ENCODE data around the gene ABCD3. TPM values are rescaled to one million over a fixed set of nuclear protein-coding genes. Genes with fewer than 3 reads are reported as not detected.

The ABCD3 gene
- total and polyA plus RNA-seq, 2 donors from 2014 or later, result 43.2 to 65.1 TPM

DNA sequence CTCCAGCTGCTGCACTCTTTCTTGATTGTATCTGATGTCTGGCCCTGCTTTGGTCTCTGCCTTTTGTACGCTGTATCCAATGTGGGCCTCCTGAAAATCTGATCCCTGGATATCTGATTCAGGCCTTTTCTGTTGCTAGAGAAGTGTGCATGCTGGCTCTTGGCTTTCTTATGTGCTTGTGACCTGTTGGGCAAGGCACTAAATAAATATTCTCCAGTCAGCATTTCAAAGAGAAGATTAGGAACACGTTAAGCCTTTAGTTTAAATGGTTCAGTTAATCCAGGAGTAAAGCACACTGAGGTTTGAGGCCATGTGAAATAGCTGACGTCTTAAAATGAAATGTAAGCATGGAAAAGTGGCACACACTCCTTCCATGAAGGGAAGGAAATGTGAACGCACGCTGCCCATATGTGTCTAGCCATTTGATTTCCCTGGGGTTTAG lies 132.6 kb downstream of the ABCD3 start:
- H3K36me3 ChIP-seq (ENCODE audit: control insufficient read depth in 2 of 3, insufficient read depth in 3 of 3, low read length in 3 of 3), result no peaks in the 10 kb centered on the region
- no peak overlapping the region for H3K4me3 ChIP-seq (ENCODE audit: low read length in 3 of 3)
- no peaks in the 10 kb centered on the region for H3K27me3 ChIP-seq (ENCODE audit: control insufficient read depth, insufficient read depth, low read length)
- no peak overlapping the region for H3K27ac ChIP-seq (ENCODE audit: low read depth in 2 of 2, low read length in 2 of 2)
- intact Hi-C loops (cut with DNase I), result no loop called here
- H3K9me3 ChIP-seq (ENCODE audit: control insufficient read depth in 2 of 3, insufficient read depth in 1 of 3, low read length in 3 of 3), result no peaks in the 10 kb centered on the region
- FAIRE-seq (no peak), DNase-seq (peak in 2 of 5 donors; percentile 55 to 67)
- no peak overlapping the region for H3K9ac ChIP-seq (ENCODE audit: low read length in 3 of 3)
- TF ChIP-seq, protein P1, sequence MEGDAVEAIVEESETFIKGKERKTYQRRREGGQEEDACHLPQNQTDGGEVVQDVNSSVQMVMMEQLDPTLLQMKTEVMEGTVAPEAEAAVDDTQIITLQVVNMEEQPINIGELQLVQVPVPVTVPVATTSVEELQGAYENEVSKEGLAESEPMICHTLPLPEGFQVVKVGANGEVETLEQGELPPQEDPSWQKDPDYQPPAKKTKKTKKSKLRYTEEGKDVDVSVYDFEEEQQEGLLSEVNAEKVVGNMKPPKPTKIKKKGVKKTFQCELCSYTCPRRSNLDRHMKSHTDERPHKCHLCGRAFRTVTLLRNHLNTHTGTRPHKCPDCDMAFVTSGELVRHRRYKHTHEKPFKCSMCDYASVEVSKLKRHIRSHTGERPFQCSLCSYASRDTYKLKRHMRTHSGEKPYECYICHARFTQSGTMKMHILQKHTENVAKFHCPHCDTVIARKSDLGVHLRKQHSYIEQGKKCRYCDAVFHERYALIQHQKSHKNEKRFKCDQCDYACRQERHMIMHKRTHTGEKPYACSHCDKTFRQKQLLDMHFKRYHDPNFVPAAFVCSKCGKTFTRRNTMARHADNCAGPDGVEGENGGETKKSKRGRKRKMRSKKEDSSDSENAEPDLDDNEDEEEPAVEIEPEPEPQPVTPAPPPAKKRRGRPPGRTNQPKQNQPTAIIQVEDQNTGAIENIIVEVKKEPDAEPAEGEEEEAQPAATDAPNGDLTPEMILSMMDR (IDR thresholded peaks at IDR 0.05; ENCODE audit: borderline replicate concordance, extremely low read depth, insufficient read depth), result no peak
- peaks cover 0 to 4% (median 0%) of the 10 kb centered on the region in 3 donors for H3K4me1 ChIP-seq (ENCODE audit: control insufficient read depth in 2 of 3, insufficient read depth in 2 of 3, low read depth in 1 of 3, low read length in 3 of 3)

DNA sequence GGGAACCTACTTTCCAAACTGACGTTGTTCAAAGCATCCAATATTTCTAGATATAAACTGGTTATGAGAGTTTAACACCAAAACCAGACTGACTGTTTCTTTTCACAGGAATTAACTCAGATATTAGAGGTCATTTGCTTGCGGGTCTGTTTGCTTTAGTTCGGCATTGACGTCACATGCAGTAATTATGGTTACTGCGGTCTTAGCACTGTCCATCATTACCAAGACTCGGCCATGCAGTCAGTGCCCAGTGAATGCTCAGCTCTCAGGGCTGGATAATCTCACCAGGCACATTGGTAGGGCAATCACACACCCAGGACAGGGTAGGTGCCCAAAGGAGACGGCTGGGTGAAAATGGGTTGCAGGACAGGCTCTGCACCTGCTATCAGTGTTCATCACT lies 133.3 kb downstream of the ABCD3 start:
- H3K27me3 ChIP-seq (ENCODE audit: control insufficient read depth, insufficient read depth, low read length), result no peaks in the 10 kb centered on the region
- DNase-seq (no peak), FAIRE-seq (no peak)
- TF ChIP-seq, protein P1 (IDR thresholded peaks at IDR 0.05; ENCODE audit: borderline replicate concordance, extremely low read depth, insufficient read depth), result no peak
- no peak overlapping the region for H3K9ac ChIP-seq (ENCODE audit: low read length in 3 of 3)
- intact Hi-C loops (cut with DNase I), result no loop called here
- H3K9me3 ChIP-seq (ENCODE audit: control insufficient read depth in 2 of 3, insufficient read depth in 1 of 3, low read length in 3 of 3), result no peaks in the 10 kb centered on the region
- peaks cover 0 to 4% (median 0%) of the 10 kb centered on the region in 3 donors for H3K4me1 ChIP-seq (ENCODE audit: control insufficient read depth in 2 of 3, insufficient read depth in 2 of 3, low read depth in 1 of 3, low read length in 3 of 3)
- no peak overlapping the region for H3K4me3 ChIP-seq (ENCODE audit: low read length in 3 of 3)
- no peak overlapping the region for H3K27ac ChIP-seq (ENCODE audit: low read depth in 2 of 2, low read length in 2 of 2)
- no peaks in the 10 kb centered on the region for H3K36me3 ChIP-seq (ENCODE audit: control insufficient read depth in 2 of 3, insufficient read depth in 3 of 3, low read length in 3 of 3)

DNA sequence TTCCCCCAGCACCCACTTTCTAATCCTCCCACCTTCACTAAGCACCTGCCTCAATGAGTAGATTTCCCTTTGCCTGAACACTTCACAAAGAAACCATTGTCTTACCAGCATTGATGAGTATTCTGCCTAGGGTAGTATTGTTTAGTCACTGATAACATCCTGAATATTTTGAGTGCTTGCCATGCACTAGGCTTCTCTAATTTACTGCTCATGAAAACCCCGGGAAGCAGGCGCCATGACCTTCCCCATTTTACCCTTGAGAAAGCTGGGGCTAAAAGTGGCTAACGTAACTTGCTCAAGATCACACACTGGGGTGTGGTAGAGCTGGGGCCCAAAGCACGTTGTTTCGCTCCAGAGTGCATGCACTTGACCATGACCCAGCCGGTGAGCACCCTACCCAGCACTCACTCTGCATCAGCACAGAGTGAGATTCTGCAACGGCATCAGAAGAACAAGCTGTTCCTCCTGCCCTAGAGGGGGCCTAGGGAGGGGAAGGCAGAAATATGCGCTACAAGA lies 133.9 kb downstream of the ABCD3 start:
- H3K9me3 ChIP-seq (ENCODE audit: control insufficient read depth in 2 of 3, insufficient read depth in 1 of 3, low read length in 3 of 3), result no peaks in the 10 kb centered on the region
- intact Hi-C loops (cut with DNase I), result no loop called here
- FAIRE-seq (no peak), DNase-seq (peak in 1 of 5 donors; percentile 16)
- H3K4me3 ChIP-seq (ENCODE audit: low read length in 3 of 3), result no peak overlapping the region
- H3K4me1 ChIP-seq (ENCODE audit: control insufficient read depth in 2 of 3, insufficient read depth in 2 of 3, low read depth in 1 of 3, low read length in 3 of 3), result peaks cover 0 to 4% (median 0%) of the 10 kb centered on the region in 3 donors
- no peaks in the 10 kb centered on the region for H3K36me3 ChIP-seq (ENCODE audit: control insufficient read depth in 2 of 3, insufficient read depth in 3 of 3, low read length in 3 of 3)
- no peak overlapping the region for H3K9ac ChIP-seq (ENCODE audit: low read length in 3 of 3)
- H3K27ac ChIP-seq (ENCODE audit: low read depth in 2 of 2, low read length in 2 of 2), result no peak overlapping the region
- no peaks in the 10 kb centered on the region for H3K27me3 ChIP-seq (ENCODE audit: control insufficient read depth, insufficient read depth, low read length)
- TF ChIP-seq, protein P1 (IDR thresholded peaks at IDR 0.05; ENCODE audit: borderline replicate concordance, extremely low read depth, insufficient read depth), result no peak

DNA sequence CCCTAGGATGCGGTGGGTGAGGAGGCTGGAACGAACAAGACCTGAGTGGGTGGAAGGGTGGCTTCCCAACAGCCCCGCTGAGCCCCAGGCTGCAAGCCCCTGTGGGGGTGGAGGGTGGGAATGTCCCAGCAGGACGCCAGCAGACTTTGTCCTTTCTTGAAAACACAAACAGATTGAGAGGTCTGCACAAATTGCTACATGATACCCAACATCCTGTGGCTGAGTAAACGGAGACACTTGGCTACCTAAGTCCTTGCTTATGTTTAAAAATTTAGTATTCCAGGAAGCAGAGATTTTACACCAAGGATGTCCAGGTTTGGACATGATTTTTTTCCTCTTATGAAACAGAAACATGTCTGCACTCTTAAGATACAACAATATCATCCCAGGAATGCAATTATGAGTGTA lies 135.1 kb downstream of the ABCD3 start:
- Histone ChIP-seq H3K4me1 (ENCODE audit: control insufficient read depth in 2 of 3, insufficient read depth in 2 of 3, low read depth in 1 of 3, low read length in 3 of 3) (peaks cover 0 to 4% (median 0%) of the 10 kb centered on the region in 3 donors), H3K4me3 (ENCODE audit: low read length in 3 of 3) (no peak overlapping the region), H3K9ac (ENCODE audit: low read length in 3 of 3) (no peak overlapping the region), H3K36me3 (ENCODE audit: control insufficient read depth in 2 of 3, insufficient read depth in 3 of 3, low read length in 3 of 3) (no peaks in the 10 kb centered on the region), H3K27ac (ENCODE audit: low read depth in 2 of 2, low read length in 2 of 2) (no peak overlapping the region), H3K9me3 (ENCODE audit: control insufficient read depth in 2 of 3, insufficient read depth in 1 of 3, low read length in 3 of 3) (no peaks in the 10 kb centered on the region), H3K27me3 (ENCODE audit: control insufficient read depth, insufficient read depth, low read length) (no peaks in the 10 kb centered on the region)
- FAIRE-seq (no peak), DNase-seq (peak in 4 of 5 donors; percentile 26 to 68 (median 58))
- intact Hi-C loops (cut with DNase I), result no loop called here
- TF ChIP-seq, protein P1 (IDR thresholded peaks at IDR 0.05; ENCODE audit: borderline replicate concordance, extremely low read depth, insufficient read depth), result no peak
